Activated gamma-delta T cell treated with Interleukin-2 at 50 U/mL for 16 hours (primary cell): ENCODE measurements around the gene MALSU1.
"Not testable (repeated sequence)": the region's sequence is repeated elsewhere in the genome, so short reads cannot be mapped to it uniquely, and the experiment has no call there.

ENCODE experiments used
- DNase-seq: peaks from one replicate; pipeline ENCODE4 v3.0.0-alpha.2; 2020

Gene MALSU1

GRCh38 chr7:23287612-23288011 is 11.5 kb upstream of the MALSU1 start:
- no peak for DNase-seq

- DNase-seq = no peak
These were observed 8.1 kb upstream of the MALSU1 start for GRCh38 chr7:23290993-23291392.

- DNase-seq = no peak
These were observed 7.1 kb upstream of the MALSU1 start for GRCh38 chr7:23291957-23292560.

- no peak for DNase-seq
These were observed 6.5 kb upstream of the MALSU1 start for GRCh38 chr7:23292623-23293022.

GRCh38 chr7:23293500-23294073 is 5.6 kb upstream of the MALSU1 start:
- no peak for DNase-seq

GRCh38 chr7:23294549-23295400 is 4.4 kb upstream of the MALSU1 start:
- no peak for DNase-seq

GRCh38 chr7:23295401-23295697 is 3.8 kb upstream of the MALSU1 start:
- DNase-seq = no peak

- no peak for DNase-seq
These were observed 828 bp upstream of the MALSU1 start for GRCh38 chr7:23298141-23298881.

GRCh38 chr7:23299770-23300300 is 696 bp downstream of the MALSU1 start:
- DNase-seq = no peak

- no peak for DNase-seq
These were observed 7.9 kb downstream of the MALSU1 start for GRCh38 chr7:23306936-23307521.

GRCh38 chr7:23308754-23309153 is 9.6 kb downstream of the MALSU1 start:
- no peak for DNase-seq

- DNase-seq = not testable (repeated sequence)
These were observed 13.0 kb downstream of the MALSU1 start for GRCh38 chr7:23312141-23312540.

GRCh38 chr7:23315366-23315765 is 16.2 kb downstream of the MALSU1 start:
- DNase-seq = no peak

GRCh38 chr7:23331132-23331531 is 32.0 kb downstream of the MALSU1 start:
- DNase-seq = no peak

GRCh38 chr7:23332193-23332592 is 33.1 kb downstream of the MALSU1 start:
- DNase-seq = no peak

- no peak for DNase-seq
These were observed 33.9 kb downstream of the MALSU1 start for GRCh38 chr7:23332910-23333612.

GRCh38 chr7:23333671-23334246 is 34.6 kb downstream of the MALSU1 start:
- DNase-seq = no peak

- no peak for DNase-seq
These were observed 35.4 kb downstream of the MALSU1 start for GRCh38 chr7:23334482-23335056.

GRCh38 chr7:23335136-23335535 is 36.0 kb downstream of the MALSU1 start:
- no peak for DNase-seq

GRCh38 chr7:23335621-23336020 is 36.5 kb downstream of the MALSU1 start:
- DNase-seq = no peak

GRCh38 chr7:23336086-23336485 is 36.9 kb downstream of the MALSU1 start:
- DNase-seq = no peak
